Activated CD8-positive, alpha-beta memory T cell treated with anti-CD3 and anti-CD28 coated beads for 1 hour (primary cell): ENCODE data around the gene AKR1C4.

ENCODE experiments used
- DNase-seq, 2 donors: peaks; one replicate each; pipeline ENCODE4 v3.0.0-alpha.2; 2020; ENCODE audit warnings: low read depth in 1 of 2; ENCODE audit errors: extremely low read depth in 1 of 2

AKR1C4 gene

GRCh38 chr10:5265139-5265538 is 68.5 kb downstream of the AKR1C4 start:
- DNase-seq, result no peak

GRCh38 chr10:5266351-5266750 is 69.7 kb downstream of the AKR1C4 start:
- no peak for DNase-seq

- DNase-seq, result no peak
Measured at GRCh38 chr10:5266804-5267203, 70.2 kb downstream of the AKR1C4 start.

- no peak for DNase-seq
Measured at GRCh38 chr10:5268234-5268633, 71.6 kb downstream of the AKR1C4 start.
